Epithelial cell of esophagus (primary cell): ENCODE results near the gene HERC6.

Experiments
- DNase-seq: peaks from one replicate; pipeline ENCODE4 v3.0.0; 2010; ENCODE audit warnings: low read depth
- H3K4me3 ChIP-seq: 2 replicates; pipeline ENCODE4 v1.5.1; 2011; ENCODE audit warnings: mild to moderate bottlenecking, low read length, control low read depth
- TF ChIP-seq, protein P1 (sequence below): IDR thresholded peaks from 2 replicates; pipeline ENCODE4 v1.5.1; 2011; ENCODE audit warnings: low read depth, mild to moderate bottlenecking, low read length, control low read depth, inconsistent platforms; ENCODE audit not compliant: insufficient read depth; ENCODE audit errors: missing control alignments

HERC6 gene

DNA sequence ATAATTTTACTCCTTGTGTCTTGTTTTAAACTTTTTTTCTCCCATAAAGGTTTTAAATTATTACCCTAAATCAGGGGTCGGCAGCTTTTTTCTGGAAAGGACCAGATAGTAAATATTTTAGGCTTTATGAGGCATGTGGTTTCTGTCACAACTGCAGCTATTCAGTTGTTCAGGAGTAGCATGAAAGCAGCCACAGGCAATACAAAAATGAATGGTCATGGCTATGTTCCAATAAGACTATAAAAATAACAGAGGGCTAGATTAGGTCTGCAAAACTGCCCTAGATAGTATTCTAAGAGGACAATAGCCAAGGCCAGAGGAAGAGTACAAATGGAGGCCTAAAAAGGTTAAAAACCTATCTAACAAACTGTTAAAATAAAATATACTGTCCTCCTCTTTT, 102.9 kb downstream of the HERC6 start:
- no peak for DNase-seq
- TF ChIP-seq, protein P1, sequence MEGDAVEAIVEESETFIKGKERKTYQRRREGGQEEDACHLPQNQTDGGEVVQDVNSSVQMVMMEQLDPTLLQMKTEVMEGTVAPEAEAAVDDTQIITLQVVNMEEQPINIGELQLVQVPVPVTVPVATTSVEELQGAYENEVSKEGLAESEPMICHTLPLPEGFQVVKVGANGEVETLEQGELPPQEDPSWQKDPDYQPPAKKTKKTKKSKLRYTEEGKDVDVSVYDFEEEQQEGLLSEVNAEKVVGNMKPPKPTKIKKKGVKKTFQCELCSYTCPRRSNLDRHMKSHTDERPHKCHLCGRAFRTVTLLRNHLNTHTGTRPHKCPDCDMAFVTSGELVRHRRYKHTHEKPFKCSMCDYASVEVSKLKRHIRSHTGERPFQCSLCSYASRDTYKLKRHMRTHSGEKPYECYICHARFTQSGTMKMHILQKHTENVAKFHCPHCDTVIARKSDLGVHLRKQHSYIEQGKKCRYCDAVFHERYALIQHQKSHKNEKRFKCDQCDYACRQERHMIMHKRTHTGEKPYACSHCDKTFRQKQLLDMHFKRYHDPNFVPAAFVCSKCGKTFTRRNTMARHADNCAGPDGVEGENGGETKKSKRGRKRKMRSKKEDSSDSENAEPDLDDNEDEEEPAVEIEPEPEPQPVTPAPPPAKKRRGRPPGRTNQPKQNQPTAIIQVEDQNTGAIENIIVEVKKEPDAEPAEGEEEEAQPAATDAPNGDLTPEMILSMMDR: no peak
- no peak overlapping the region for H3K4me3 ChIP-seq

DNA sequence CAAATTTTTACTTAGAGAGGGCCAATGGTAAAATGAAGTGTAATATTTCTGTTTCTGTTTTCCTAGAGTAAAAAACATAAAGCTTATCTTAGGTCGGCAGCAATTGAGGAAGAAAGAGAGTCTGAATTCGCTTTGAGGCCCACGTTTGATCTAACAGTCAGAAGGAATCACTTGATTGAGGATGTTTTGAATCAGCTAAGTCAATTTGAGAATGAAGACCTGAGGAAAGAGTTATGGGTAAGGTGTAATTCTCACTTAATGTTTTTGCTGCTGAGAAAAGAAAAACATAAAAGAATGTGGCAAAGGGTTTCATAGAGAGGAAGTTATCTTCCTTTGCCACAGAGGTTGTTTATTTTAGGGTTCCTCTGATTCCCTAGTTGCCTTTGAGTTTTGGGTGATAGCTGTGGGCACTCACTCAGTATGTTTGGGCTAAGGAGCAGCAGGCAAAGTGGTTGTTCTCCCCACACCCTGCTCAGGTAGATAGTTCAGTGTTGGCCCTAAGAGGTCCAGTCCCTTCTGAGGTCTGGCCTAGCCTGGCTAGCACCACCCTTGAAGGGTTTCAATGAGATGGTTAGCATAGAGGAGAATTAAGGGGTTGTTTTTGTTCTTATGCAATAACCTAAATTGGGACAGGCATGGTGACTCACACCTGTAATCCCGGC, 110.6 kb downstream of the HERC6 start:
- no peak overlapping the region for H3K4me3 ChIP-seq
- no peak for DNase-seq
- TF ChIP-seq, protein P1: no peak
